Skeletal muscle satellite cell (primary cell): Measurements from ENCODE around the gene ACR.

Experiments used
- H3K27me3 ChIP-seq: 2 replicates; pipeline ENCODE4 v1.7.0; 2013; ENCODE audit warnings: low read length; ENCODE audit not compliant: control insufficient read depth, insufficient read depth
- H3K36me3 ChIP-seq: 2 replicates; pipeline ENCODE4 v1.7.0; 2013; ENCODE audit warnings: mild to moderate bottlenecking, control low read depth, low read length; ENCODE audit not compliant: insufficient read depth
- H3K4me1 ChIP-seq: 2 replicates; pipeline ENCODE4 v1.7.0; 2013; ENCODE audit warnings: low read length; ENCODE audit not compliant: control insufficient read depth, insufficient read depth
- H3K4me2 ChIP-seq: 2 replicates; pipeline ENCODE4 v1.7.0; 2013; ENCODE audit warnings: mild to moderate bottlenecking, low read length
- H3K4me3 ChIP-seq: 2 replicates; pipeline ENCODE4 v1.7.0; 2013; ENCODE audit warnings: low read length
- H3K9ac ChIP-seq: 2 replicates; pipeline ENCODE4 v1.7.0; 2013; ENCODE audit warnings: mild to moderate bottlenecking, low read depth, low read length, moderate library complexity
- H3K9me3 ChIP-seq: replicated peaks from 2 replicates; pipeline ENCODE4 v1.7.0; 2013; ENCODE audit warnings: mild to moderate bottlenecking, control low read depth, low read length

ACR gene

GRCh38 chr22:50714150-50714549 lies 23.9 kb upstream of the ACR start:
- H3K27me3 ChIP-seq, result peaks cover 7% of the 10 kb centered on the region
- H3K36me3 ChIP-seq, result no peaks in the 10 kb centered on the region

GRCh38 chr22:50714631-50715179 lies 23.3 kb upstream of the ACR start:
- no peak overlapping the region for H3K4me2 ChIP-seq
- H3K9ac ChIP-seq, result no peak overlapping the region
- H3K4me3 ChIP-seq, result no peak overlapping the region
- no peaks in the 10 kb centered on the region for H3K9me3 ChIP-seq
- no peaks in the 10 kb centered on the region for H3K36me3 ChIP-seq
- peaks cover 12% of the 10 kb centered on the region for H3K27me3 ChIP-seq
- no peaks in the 10 kb centered on the region for H3K4me1 ChIP-seq

More at GRCh38 chr22:50714150-50714549, 23.9 kb upstream of the ACR start:
- no peaks in the 10 kb centered on the region for H3K4me1 ChIP-seq
- H3K9me3 ChIP-seq, result no peaks in the 10 kb centered on the region
- no peak overlapping the region for H3K4me2 ChIP-seq
- no peak overlapping the region for H3K9ac ChIP-seq
- H3K4me3 ChIP-seq, result no peak overlapping the region

- H3K9me3 ChIP-seq, result no peaks in the 10 kb centered on the region
- H3K4me2 ChIP-seq, result no peak overlapping the region
- H3K36me3 ChIP-seq, result no peaks in the 10 kb centered on the region
- no peaks in the 10 kb centered on the region for H3K4me1 ChIP-seq
- H3K4me3 ChIP-seq, result no peak overlapping the region
- H3K9ac ChIP-seq, result no peak overlapping the region
- H3K27me3 ChIP-seq, result peaks cover 15% of the 10 kb centered on the region
Measured at GRCh38 chr22:50715250-50715649, 22.8 kb upstream of the ACR start.

- no peaks in the 10 kb centered on the region for H3K36me3 ChIP-seq
- no peaks in the 10 kb centered on the region for H3K9me3 ChIP-seq
- H3K9ac ChIP-seq, result no peak overlapping the region
- peaks cover 16% of the 10 kb centered on the region for H3K27me3 ChIP-seq
- H3K4me1 ChIP-seq, result no peaks in the 10 kb centered on the region
- no peak overlapping the region for H3K4me3 ChIP-seq
- H3K4me2 ChIP-seq, result no peak overlapping the region
Measured at GRCh38 chr22:50715776-50716175, 22.2 kb upstream of the ACR start.

GRCh38 chr22:50716290-50717024 lies 21.5 kb upstream of the ACR start:
- H3K4me3 ChIP-seq, result no peak overlapping the region
- no peak overlapping the region for H3K4me2 ChIP-seq
- H3K9me3 ChIP-seq, result no peaks in the 10 kb centered on the region
- no peaks in the 10 kb centered on the region for H3K4me1 ChIP-seq
- H3K9ac ChIP-seq, result no peak overlapping the region
- no peaks in the 10 kb centered on the region for H3K36me3 ChIP-seq
- peaks cover 23% of the 10 kb centered on the region for H3K27me3 ChIP-seq

- no peaks in the 10 kb centered on the region for H3K9me3 ChIP-seq
- H3K36me3 ChIP-seq, result no peaks in the 10 kb centered on the region
- no peaks in the 10 kb centered on the region for H3K4me1 ChIP-seq
- peaks cover 35% of the 10 kb centered on the region for H3K27me3 ChIP-seq
- H3K4me2 ChIP-seq, result no peak overlapping the region
- no peak overlapping the region for H3K4me3 ChIP-seq
- no peak overlapping the region for H3K9ac ChIP-seq
Measured at GRCh38 chr22:50717709-50718351, 20.2 kb upstream of the ACR start.

GRCh38 chr22:50718352-50718709 lies 19.7 kb upstream of the ACR start:
- H3K9ac ChIP-seq, result no peak overlapping the region
- no peak overlapping the region for H3K4me2 ChIP-seq
- H3K4me1 ChIP-seq, result no peaks in the 10 kb centered on the region
- H3K4me3 ChIP-seq, result no peak overlapping the region
- no peaks in the 10 kb centered on the region for H3K9me3 ChIP-seq
- no peaks in the 10 kb centered on the region for H3K36me3 ChIP-seq
- H3K27me3 ChIP-seq, result peaks cover 35% of the 10 kb centered on the region

GRCh38 chr22:50719814-50720300 lies 18.1 kb upstream of the ACR start:
- no peaks in the 10 kb centered on the region for H3K9me3 ChIP-seq
- H3K4me2 ChIP-seq, result no peak overlapping the region
- H3K9ac ChIP-seq, result no peak overlapping the region
- H3K27me3 ChIP-seq, result peaks cover 35% of the 10 kb centered on the region
- H3K4me1 ChIP-seq, result no peaks in the 10 kb centered on the region
- no peaks in the 10 kb centered on the region for H3K36me3 ChIP-seq
- no peak overlapping the region for H3K4me3 ChIP-seq

GRCh38 chr22:50720301-50721256 lies 17.4 kb upstream of the ACR start:
- no peaks in the 10 kb centered on the region for H3K4me1 ChIP-seq
- no peak overlapping the region for H3K9ac ChIP-seq
- H3K4me2 ChIP-seq, result peak overlapping the region; percentile 49
- peaks cover 35% of the 10 kb centered on the region for H3K27me3 ChIP-seq
- H3K4me3 ChIP-seq, result no peak overlapping the region
- no peaks in the 10 kb centered on the region for H3K9me3 ChIP-seq
- no peaks in the 10 kb centered on the region for H3K36me3 ChIP-seq

GRCh38 chr22:50721257-50721844 lies 16.7 kb upstream of the ACR start:
- H3K4me1 ChIP-seq, result no peaks in the 10 kb centered on the region
- H3K36me3 ChIP-seq, result no peaks in the 10 kb centered on the region

More at GRCh38 chr22:50721257-50721844, 16.7 kb upstream of the ACR start:
- no peak overlapping the region for H3K4me2 ChIP-seq
- no peak overlapping the region for H3K4me3 ChIP-seq
- no peaks in the 10 kb centered on the region for H3K9me3 ChIP-seq
- H3K9ac ChIP-seq, result no peak overlapping the region
- H3K27me3 ChIP-seq, result peaks cover 35% of the 10 kb centered on the region
